GM23338 (cell line): ENCODE data around the gene GPR3. TPM values are rescaled to one million over a fixed set of nuclear protein-coding genes. Genes with fewer than 3 reads are reported as not detected.

ENCODE experiments used
- ATAC-seq: fragments of 200-7000 bp; cut with Tn5 transposase; 3 replicates; pipeline ENCODE4 v1.9.1; 2020
- DNase-seq: peaks from one replicate; pipeline ENCODE4 v3.0.0-alpha.2; 2015; ENCODE audit warnings: low spot score
- H2AFZ ChIP-seq: fragments of 200-600 bp; sonication (generic); 2 replicates; pipeline ENCODE4 v1.8.0; 2016; ENCODE audit warnings: antibody characterized with exemption, mild to moderate bottlenecking, moderate library complexity
- H3F3A ChIP-seq: fragments of 200-600 bp; sonication (generic); replicated peaks from 2 replicates; pipeline ENCODE4 v1.8.0; 2017; ENCODE audit warnings: antibody characterized with exemption, mixed run types, low read depth
- H3K27ac ChIP-seq: fragments of 200-600 bp; sonication (generic); 2 replicates; pipeline ENCODE4 v1.6.1; 2016; ENCODE audit warnings: low read depth
- H3K27me3 ChIP-seq: fragments of 200-600 bp; sonication (generic); 2 replicates; pipeline ENCODE4 v1.8.0; 2016; ENCODE audit warnings: mild to moderate bottlenecking, mixed run types, moderate library complexity; ENCODE audit not compliant: insufficient read depth
- H3K36me3 ChIP-seq: fragments of 200-600 bp; sonication (generic); 2 replicates; pipeline ENCODE4 v1.8.0; 2016; ENCODE audit warnings: mild to moderate bottlenecking; ENCODE audit not compliant: insufficient read depth
- H3K4me1 ChIP-seq: fragments of 200-600 bp; sonication (generic); 2 replicates; pipeline ENCODE4 v1.8.0; 2016; ENCODE audit warnings: mild to moderate bottlenecking, moderate library complexity; ENCODE audit not compliant: insufficient read depth
- H3K4me2 ChIP-seq: fragments of 200-600 bp; sonication (generic); 2 replicates; pipeline ENCODE4 v1.7.1; 2017; ENCODE audit warnings: mixed run types
- H3K4me3 ChIP-seq: fragments of 200-600 bp; sonication (generic); 2 replicates; pipeline ENCODE4 v1.6.1; 2016; ENCODE audit warnings: mixed run types
- H3K79me2 ChIP-seq: fragments of 200-600 bp; sonication (generic); replicated peaks from 2 replicates; pipeline ENCODE4 v1.8.0; 2017; ENCODE audit warnings: mild to moderate bottlenecking; ENCODE audit not compliant: insufficient read depth
- H3K9me2 ChIP-seq: fragments of 200-600 bp; sonication (generic); 2 replicates; pipeline ENCODE4 v1.8.0; 2017; ENCODE audit not compliant: insufficient read depth
- H4K20me1 ChIP-seq: fragments of 200-600 bp; sonication (generic); replicated peaks from 2 replicates; pipeline ENCODE4 v1.8.0; 2017; ENCODE audit warnings: mild to moderate bottlenecking; ENCODE audit not compliant: insufficient read depth
- H3K27ac Mint-ChIP-seq: 2 replicates; pipeline ENCODE4 v1.8.0; 2020; ENCODE audit warnings: inconsistent platforms, mild to moderate bottlenecking, moderate library complexity, mixed read lengths
- H3K27me3 Mint-ChIP-seq: 3 replicates; pipeline ENCODE4 v1.8.0; 2022; ENCODE audit warnings: low read depth, mild to moderate bottlenecking, moderate library complexity, mixed read lengths, inconsistent platforms; ENCODE audit not compliant: insufficient read depth, poor library complexity
- H3K36me3 Mint-ChIP-seq: 3 replicates; pipeline ENCODE4 v1.8.0; 2021; ENCODE audit warnings: low read depth, mild to moderate bottlenecking, inconsistent platforms, moderate library complexity, mixed read lengths
- H3K4me1 Mint-ChIP-seq: 3 replicates; pipeline ENCODE4 v1.8.0; 2020; ENCODE audit warnings: mild to moderate bottlenecking, inconsistent platforms, mixed read lengths
- H3K4me3 Mint-ChIP-seq: 3 replicates; pipeline ENCODE4 v1.8.0; 2021; ENCODE audit warnings: moderate library complexity, mild to moderate bottlenecking, inconsistent platforms, mixed read lengths
- H3K9me3 Mint-ChIP-seq: 3 replicates; pipeline ENCODE4 v1.8.0; 2020; ENCODE audit warnings: moderate library complexity, mild to moderate bottlenecking, inconsistent platforms, mixed read lengths
- CREB1 ChIP-seq: fragments of 250-450 bp; sonication (Bioruptor Pico); IDR thresholded peaks from 2 replicates; pipeline ENCODE4 v1.5.0; 2020; ENCODE audit warnings: low read depth, mild to moderate bottlenecking, moderate library complexity
- EZH2 ChIP-seq: fragments of 200-600 bp; sonication (generic); IDR thresholded peaks from one replicate; pipeline ENCODE4 v1.8.0; 2017; ENCODE audit warnings: antibody characterized with exemption, mild to moderate bottlenecking, low read depth; ENCODE audit not compliant: unreplicated experiment
- EZH2phosphoT487 ChIP-seq: fragments of 200-600 bp; sonication (generic); IDR thresholded peaks from one replicate; pipeline ENCODE4 v1.8.1; 2018; ENCODE audit warnings: antibody characterized with exemption; ENCODE audit not compliant: unreplicated experiment
- JUNB ChIP-seq: IDR thresholded peaks from one replicate; pipeline ENCODE4 v1.6.1; 2016; ENCODE audit warnings: antibody characterized with exemption; ENCODE audit not compliant: unreplicated experiment
- NANOG ChIP-seq: IDR thresholded peaks from 2 replicates; pipeline ENCODE4 v1.6.1; 2016; ENCODE audit warnings: antibody characterized with exemption, borderline replicate concordance
- POLR2AphosphoS5 ChIP-seq: IDR thresholded peaks from 2 replicates; pipeline ENCODE4 v1.6.1; 2016; ENCODE audit warnings: antibody characterized with exemption, low read depth
- STAT1 ChIP-seq: IDR thresholded peaks from one replicate; pipeline ENCODE4 v1.6.1; 2016; ENCODE audit warnings: antibody characterized with exemption; ENCODE audit not compliant: unreplicated experiment
- ZNF114 ChIP-seq: fragments of 250-450 bp; sonication (Bioruptor Pico); IDR thresholded peaks from 2 replicates; pipeline ENCODE4 v1.5.0; 2020; ENCODE audit warnings: mild to moderate bottlenecking, moderate library complexity
- ZNF331 ChIP-seq: fragments of 250-450 bp; sonication (Bioruptor Pico); IDR thresholded peaks from 2 replicates; pipeline ENCODE4 v1.5.0; 2020; ENCODE audit warnings: low read depth, mild to moderate bottlenecking, moderate library complexity
- polyA plus RNA-seq: library from polyadenylated mRNA; unstranded; fragments of >200 nt; fragmentation: Nextera tagmentation; extraction: Ambion mirVana; gene quantifications from 2 replicates; pipeline ENCODE4 v1.2.1, GENCODE V29; 2016
- total RNA-seq: library from RNA; depleted of rRNA; stranded (reverse); fragments of >200 nt; shearing (Covaris generic); gene quantifications from 2 replicates; pipeline ENCODE4 v1.2.3, GENCODE V29; 2014
- TF ChIP-seq, protein P1 (sequence below): IDR thresholded peaks from 2 replicates; pipeline ENCODE4 v1.6.1; 2016; ENCODE audit warnings: antibody characterized with exemption
- TF ChIP-seq, protein P2 (sequence below): fragments of 250-450 bp; sonication (Bioruptor Pico); IDR thresholded peaks from 2 replicates; pipeline ENCODE4 v1.5.0; 2020; ENCODE audit warnings: mild to moderate bottlenecking, moderate library complexity
- TF ChIP-seq, protein P3 (sequence below), 2 experiments: fragments of 200-600 bp in 1 of 2; sonication (generic) in 1 of 2; conservative IDR thresholded peaks; 2 replicates each; pipeline versions ENCODE4 v1.5.1 to v1.6.1; 2016 to 2017; ENCODE audit warnings: antibody characterized with exemption in 2 of 2, low read depth in 2 of 2, mild to moderate bottlenecking in 2 of 2, moderate library complexity in 1 of 2
- TF ChIP-seq, protein P4 (sequence below): IDR thresholded peaks from one replicate; pipeline ENCODE4 v1.6.1; 2018; ENCODE audit warnings: antibody characterized with exemption; ENCODE audit not compliant: unreplicated experiment

The GPR3 gene
- total and polyA plus RNA-seq, 2 experiments from 2014 or later, result 5.9 to 9.1 TPM

DNA sequence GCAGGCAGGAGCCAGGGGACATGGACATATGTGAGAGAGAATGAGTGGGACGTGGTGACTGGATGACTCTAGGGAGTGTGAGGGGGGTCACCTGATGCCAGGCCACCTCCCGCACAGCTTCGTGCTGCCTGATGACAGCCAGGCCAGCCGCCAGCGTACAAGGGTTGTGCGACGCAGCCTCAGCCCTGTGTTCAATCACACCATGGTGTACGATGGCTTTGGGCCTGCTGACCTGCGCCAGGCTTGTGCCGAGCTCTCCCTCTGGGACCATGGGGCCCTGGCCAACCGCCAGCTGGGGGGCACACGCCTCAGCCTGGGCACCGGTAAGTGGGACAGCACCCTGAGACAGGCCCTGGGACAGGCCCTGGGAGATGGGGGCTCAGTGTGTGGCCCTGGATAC lies 39.3 kb upstream of the GPR3 start:
- peaks cover 22% of the 10 kb centered on the region; the same call in 2 of the 3 replicates for H3K4me1 Mint-ChIP-seq
- no peaks in the 10 kb centered on the region; the same call in 2 of the 3 replicates for H3K9me3 Mint-ChIP-seq
- DNase-seq (no peak), ATAC-seq (no peak)
- peaks cover 5% of the 10 kb centered on the region; the same call in 1 of the 3 replicates for H3K36me3 Mint-ChIP-seq
- TF ChIP-seq CREB1 (CRISPR knock-in tag), result no peak
- no peak for TF ChIP-seq NANOG
- TF ChIP-seq STAT1, result no peak
- TF ChIP-seq, protein P1, sequence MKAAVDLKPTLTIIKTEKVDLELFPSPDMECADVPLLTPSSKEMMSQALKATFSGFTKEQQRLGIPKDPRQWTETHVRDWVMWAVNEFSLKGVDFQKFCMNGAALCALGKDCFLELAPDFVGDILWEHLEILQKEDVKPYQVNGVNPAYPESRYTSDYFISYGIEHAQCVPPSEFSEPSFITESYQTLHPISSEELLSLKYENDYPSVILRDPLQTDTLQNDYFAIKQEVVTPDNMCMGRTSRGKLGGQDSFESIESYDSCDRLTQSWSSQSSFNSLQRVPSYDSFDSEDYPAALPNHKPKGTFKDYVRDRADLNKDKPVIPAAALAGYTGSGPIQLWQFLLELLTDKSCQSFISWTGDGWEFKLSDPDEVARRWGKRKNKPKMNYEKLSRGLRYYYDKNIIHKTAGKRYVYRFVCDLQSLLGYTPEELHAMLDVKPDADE, result no peak
- no peak for TF ChIP-seq JUNB
- TF ChIP-seq ZNF331 (CRISPR knock-in tag), result no peak
- no peak for TF ChIP-seq ZNF114 (CRISPR knock-in tag)
- TF ChIP-seq EZH2, result no peak
- TF ChIP-seq, protein P2, sequence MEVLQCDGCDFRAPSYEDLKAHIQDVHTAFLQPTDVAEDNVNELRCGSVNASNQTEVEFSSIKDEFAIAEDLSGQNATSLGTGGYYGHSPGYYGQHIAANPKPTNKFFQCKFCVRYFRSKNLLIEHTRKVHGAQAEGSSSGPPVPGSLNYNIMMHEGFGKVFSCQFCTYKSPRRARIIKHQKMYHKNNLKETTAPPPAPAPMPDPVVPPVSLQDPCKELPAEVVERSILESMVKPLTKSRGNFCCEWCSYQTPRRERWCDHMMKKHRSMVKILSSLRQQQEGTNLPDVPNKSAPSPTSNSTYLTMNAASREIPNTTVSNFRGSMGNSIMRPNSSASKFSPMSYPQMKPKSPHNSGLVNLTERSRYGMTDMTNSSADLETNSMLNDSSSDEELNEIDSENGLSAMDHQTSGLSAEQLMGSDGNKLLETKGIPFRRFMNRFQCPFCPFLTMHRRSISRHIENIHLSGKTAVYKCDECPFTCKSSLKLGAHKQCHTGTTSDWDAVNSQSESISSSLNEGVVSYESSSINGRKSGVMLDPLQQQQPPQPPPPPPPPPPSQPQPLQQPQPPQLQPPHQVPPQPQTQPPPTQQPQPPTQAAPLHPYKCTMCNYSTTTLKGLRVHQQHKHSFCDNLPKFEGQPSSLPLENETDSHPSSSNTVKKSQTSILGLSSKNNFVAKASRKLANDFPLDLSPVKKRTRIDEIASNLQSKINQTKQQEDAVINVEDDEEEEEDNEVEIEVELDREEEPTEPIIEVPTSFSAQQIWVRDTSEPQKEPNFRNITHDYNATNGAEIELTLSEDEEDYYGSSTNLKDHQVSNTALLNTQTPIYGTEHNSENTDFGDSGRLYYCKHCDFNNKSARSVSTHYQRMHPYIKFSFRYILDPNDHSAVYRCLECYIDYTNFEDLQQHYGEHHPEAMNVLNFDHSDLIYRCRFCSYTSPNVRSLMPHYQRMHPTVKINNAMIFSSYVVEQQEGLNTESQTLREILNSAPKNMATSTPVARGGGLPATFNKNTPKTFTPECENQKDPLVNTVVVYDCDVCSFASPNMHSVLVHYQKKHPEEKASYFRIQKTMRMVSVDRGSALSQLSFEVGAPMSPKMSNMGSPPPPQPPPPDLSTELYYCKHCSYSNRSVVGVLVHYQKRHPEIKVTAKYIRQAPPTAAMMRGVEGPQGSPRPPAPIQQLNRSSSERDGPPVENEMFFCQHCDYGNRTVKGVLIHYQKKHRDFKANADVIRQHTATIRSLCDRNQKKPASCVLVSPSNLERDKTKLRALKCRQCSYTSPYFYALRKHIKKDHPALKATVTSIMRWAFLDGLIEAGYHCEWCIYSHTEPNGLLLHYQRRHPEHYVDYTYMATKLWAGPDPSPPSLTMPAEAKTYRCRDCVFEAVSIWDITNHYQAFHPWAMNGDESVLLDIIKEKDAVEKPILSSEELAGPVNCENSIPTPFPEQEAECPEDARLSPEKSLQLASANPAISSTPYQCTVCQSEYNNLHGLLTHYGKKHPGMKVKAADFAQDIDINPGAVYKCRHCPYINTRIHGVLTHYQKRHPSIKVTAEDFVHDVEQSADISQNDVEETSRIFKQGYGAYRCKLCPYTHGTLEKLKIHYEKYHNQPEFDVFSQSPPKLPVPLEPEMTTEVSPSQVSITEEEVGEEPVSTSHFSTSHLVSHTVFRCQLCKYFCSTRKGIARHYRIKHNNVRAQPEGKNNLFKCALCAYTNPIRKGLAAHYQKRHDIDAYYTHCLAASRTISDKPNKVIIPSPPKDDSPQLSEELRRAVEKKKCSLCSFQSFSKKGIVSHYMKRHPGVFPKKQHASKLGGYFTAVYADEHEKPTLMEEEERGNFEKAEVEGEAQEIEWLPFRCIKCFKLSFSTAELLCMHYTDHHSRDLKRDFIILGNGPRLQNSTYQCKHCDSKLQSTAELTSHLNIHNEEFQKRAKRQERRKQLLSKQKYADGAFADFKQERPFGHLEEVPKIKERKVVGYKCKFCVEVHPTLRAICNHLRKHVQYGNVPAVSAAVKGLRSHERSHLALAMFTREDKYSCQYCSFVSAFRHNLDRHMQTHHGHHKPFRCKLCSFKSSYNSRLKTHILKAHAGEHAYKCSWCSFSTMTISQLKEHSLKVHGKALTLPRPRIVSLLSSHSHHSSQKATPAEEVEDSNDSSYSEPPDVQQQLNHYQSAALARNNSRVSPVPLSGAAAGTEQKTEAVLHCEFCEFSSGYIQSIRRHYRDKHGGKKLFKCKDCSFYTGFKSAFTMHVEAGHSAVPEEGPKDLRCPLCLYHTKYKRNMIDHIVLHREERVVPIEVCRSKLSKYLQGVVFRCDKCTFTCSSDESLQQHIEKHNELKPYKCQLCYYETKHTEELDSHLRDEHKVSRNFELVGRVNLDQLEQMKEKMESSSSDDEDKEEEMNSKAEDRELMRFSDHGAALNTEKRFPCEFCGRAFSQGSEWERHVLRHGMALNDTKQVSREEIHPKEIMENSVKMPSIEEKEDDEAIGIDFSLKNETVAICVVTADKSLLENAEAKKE, result no peak
- no peak for TF ChIP-seq EZH2phosphoT487
- TF ChIP-seq, protein P3, sequence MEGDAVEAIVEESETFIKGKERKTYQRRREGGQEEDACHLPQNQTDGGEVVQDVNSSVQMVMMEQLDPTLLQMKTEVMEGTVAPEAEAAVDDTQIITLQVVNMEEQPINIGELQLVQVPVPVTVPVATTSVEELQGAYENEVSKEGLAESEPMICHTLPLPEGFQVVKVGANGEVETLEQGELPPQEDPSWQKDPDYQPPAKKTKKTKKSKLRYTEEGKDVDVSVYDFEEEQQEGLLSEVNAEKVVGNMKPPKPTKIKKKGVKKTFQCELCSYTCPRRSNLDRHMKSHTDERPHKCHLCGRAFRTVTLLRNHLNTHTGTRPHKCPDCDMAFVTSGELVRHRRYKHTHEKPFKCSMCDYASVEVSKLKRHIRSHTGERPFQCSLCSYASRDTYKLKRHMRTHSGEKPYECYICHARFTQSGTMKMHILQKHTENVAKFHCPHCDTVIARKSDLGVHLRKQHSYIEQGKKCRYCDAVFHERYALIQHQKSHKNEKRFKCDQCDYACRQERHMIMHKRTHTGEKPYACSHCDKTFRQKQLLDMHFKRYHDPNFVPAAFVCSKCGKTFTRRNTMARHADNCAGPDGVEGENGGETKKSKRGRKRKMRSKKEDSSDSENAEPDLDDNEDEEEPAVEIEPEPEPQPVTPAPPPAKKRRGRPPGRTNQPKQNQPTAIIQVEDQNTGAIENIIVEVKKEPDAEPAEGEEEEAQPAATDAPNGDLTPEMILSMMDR (conservative IDR thresholded peaks at IDR 0.05; ENCODE audit: low read depth in 2 of 2), result no peak
- TF ChIP-seq POLR2AphosphoS5, result no peak
- TF ChIP-seq, protein P4, sequence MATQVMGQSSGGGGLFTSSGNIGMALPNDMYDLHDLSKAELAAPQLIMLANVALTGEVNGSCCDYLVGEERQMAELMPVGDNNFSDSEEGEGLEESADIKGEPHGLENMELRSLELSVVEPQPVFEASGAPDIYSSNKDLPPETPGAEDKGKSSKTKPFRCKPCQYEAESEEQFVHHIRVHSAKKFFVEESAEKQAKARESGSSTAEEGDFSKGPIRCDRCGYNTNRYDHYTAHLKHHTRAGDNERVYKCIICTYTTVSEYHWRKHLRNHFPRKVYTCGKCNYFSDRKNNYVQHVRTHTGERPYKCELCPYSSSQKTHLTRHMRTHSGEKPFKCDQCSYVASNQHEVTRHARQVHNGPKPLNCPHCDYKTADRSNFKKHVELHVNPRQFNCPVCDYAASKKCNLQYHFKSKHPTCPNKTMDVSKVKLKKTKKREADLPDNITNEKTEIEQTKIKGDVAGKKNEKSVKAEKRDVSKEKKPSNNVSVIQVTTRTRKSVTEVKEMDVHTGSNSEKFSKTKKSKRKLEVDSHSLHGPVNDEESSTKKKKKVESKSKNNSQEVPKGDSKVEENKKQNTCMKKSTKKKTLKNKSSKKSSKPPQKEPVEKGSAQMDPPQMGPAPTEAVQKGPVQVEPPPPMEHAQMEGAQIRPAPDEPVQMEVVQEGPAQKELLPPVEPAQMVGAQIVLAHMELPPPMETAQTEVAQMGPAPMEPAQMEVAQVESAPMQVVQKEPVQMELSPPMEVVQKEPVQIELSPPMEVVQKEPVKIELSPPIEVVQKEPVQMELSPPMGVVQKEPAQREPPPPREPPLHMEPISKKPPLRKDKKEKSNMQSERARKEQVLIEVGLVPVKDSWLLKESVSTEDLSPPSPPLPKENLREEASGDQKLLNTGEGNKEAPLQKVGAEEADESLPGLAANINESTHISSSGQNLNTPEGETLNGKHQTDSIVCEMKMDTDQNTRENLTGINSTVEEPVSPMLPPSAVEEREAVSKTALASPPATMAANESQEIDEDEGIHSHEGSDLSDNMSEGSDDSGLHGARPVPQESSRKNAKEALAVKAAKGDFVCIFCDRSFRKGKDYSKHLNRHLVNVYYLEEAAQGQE, result no peak
- Histone ChIP-seq H3K79me2 (peaks cover 4% of the 10 kb centered on the region), H3K4me1 (peaks cover 17% of the 10 kb centered on the region; the same call in 1 of the 2 replicates), H4K20me1 (no peaks in the 10 kb centered on the region; the same call in 1 of the 2 replicates), H3F3A (peaks cover 13% of the 10 kb centered on the region), H3K27ac (no peak overlapping the region), H2AFZ (no peak overlapping the region), H3K4me2 (no peak overlapping the region), H3K4me3 (no peak overlapping the region), H3K27me3 (peaks cover 13% of the 10 kb centered on the region), H3K9me2 (no peaks in the 10 kb centered on the region), H3K36me3 (no peaks in the 10 kb centered on the region)
- peaks cover 26% of the 10 kb centered on the region for H3K27me3 Mint-ChIP-seq
- H3K27ac Mint-ChIP-seq, result no peak overlapping the region
- H3K4me3 Mint-ChIP-seq, result no peak overlapping the region
